Measurements from ENCODE around the gene CPED1. TPM values are rescaled to one million over a fixed set of nuclear protein-coding genes. Genes with fewer than 3 reads are reported as not detected.
A peak's percentile ranks its signal among the peaks of the same experiment; 100 is the strongest.

The CPED1 gene
- total RNA-seq (2014; rRNA removed; shearing (Covaris generic)): 4.9 and 6.2 TPM in 2 replicates
- 2.2 and 3.0 TPM in 2 replicates for polyA plus RNA-seq (2015; cell fraction: cytosol; rRNA removed)
- 1.8 and 2.5 TPM in 2 replicates for polyA plus RNA-seq (2015; cell fraction: nucleus; rRNA removed)

- peak; percentile 61 for DNase-seq (ENCODE audit: low read depth, low spot score)
- in situ Hi-C loops (cut with HindIII; ENCODE audit: low pct_unique_long_range_greater_than_20kb, low sequenced_read_pairs): no loop called here
Observed at GRCh38 chr7:120988591-120989256, at the start of gene CPED1. Gene CPED1, plus strand, starts transcription at chr7:120988711. Its CDS starts 911 bp downstream, at chr7:120989622.

DNA sequence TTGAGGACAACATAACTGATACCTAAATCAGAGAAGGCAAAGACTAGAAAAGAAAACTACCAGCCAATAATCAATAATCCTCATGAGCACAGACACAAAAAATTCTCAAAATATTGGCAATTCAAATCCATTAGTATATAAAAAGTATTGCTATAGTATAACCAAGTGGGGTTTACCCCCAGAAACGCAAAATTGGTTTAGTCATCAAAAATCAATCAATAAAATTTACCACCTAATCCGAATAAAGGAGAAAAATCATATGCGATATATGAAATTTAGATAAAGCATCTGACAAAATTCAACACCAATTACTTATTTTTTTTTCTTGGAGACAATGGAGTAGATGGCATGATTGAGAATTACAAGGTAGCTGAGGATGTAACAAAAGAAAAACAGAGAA, 49.2 kb upstream of the CPED1 start:
- DNase-seq (ENCODE audit: low read depth, low spot score): no peak
- in situ Hi-C loops (cut with HindIII; ENCODE audit: low pct_unique_long_range_greater_than_20kb, low sequenced_read_pairs): no loop called here

DNA sequence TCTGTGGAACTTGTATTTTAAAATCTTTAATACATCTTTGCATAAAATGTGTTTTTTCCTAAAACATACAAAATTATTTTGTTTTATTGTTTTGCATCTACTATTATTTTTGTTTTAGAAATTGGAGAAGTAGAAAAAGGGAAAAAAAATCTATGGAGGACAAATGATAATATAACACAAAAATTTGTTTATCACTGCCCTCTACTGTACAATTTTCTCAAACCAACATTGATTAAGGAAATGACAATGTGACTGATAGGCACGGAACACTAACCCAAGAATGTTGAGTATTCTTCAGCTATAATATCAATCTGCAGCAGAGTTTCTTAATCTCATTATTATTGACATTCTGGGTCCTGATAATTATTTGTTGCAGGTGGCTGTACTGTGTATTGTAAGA, 47.4 kb upstream of the CPED1 start:
- in situ Hi-C loops (cut with HindIII; ENCODE audit: low pct_unique_long_range_greater_than_20kb, low sequenced_read_pairs): no loop called here
- peak; percentile 59 for DNase-seq (ENCODE audit: low read depth, low spot score)

DNA sequence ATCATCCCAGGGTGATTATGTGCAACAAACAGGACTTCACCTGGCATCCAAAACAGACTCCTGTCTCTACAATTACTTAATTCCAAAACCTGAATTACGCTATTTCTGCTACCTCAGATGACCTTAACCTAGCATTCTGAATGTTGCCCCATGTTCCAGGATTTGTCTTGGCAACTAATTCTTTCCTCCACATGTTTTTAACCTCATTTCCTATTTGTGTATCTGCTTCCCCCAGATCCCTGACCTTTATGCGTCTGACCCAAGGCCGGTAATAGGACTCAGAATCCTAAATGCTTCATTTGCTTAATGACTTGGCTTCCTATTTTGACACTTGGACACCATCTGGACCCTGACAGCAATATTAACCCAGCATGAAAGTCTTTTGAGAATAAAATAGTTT, 46.7 kb upstream of the CPED1 start:
- in situ Hi-C loops (cut with HindIII; ENCODE audit: low pct_unique_long_range_greater_than_20kb, low sequenced_read_pairs): no loop called here
- no peak for DNase-seq (ENCODE audit: low read depth, low spot score)

- DNase-seq (ENCODE audit: low read depth, low spot score): no peak
- in situ Hi-C loops (cut with HindIII; ENCODE audit: low pct_unique_long_range_greater_than_20kb, low sequenced_read_pairs): no loop called here
Observed at GRCh38 chr7:120942861-120943260, 45.6 kb upstream of the CPED1 start.

GRCh38 chr7:120944826-120945562, 43.5 kb upstream of the CPED1 start:
- in situ Hi-C loops (cut with HindIII; ENCODE audit: low pct_unique_long_range_greater_than_20kb, low sequenced_read_pairs): no loop called here
- DNase-seq (ENCODE audit: low read depth, low spot score): peak; percentile 8

DNA sequence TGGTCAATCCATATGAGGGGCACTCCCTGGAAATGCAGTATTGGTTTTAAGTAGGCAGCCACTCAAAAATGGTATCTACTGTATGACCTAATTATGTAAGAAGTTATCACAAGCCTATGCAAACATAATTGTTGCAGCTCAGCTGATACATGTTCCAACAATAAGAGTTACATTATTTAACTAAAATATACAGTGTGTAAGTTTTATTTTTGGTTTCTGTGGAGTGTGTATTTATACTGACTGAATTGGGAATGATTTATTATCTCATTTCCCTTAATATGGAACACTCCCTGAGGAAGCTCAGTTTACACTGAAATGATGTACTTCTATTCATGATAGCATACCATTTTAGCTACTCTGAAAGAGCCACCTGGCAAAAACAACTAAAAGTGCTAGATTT, 40.5 kb upstream of the CPED1 start:
- in situ Hi-C loops (cut with HindIII; ENCODE audit: low pct_unique_long_range_greater_than_20kb, low sequenced_read_pairs): no loop called here
- DNase-seq (ENCODE audit: low read depth, low spot score): no peak

GRCh38 chr7:120949393-120949911, 39.1 kb upstream of the CPED1 start:
- in situ Hi-C loops (cut with HindIII; ENCODE audit: low pct_unique_long_range_greater_than_20kb, low sequenced_read_pairs): no loop called here

GRCh38 chr7:120949998-120950538, 38.4 kb upstream of the CPED1 start:
- in situ Hi-C loops (cut with HindIII; ENCODE audit: low pct_unique_long_range_greater_than_20kb, low sequenced_read_pairs): no loop called here
- DNase-seq (ENCODE audit: low read depth, low spot score): no peak

More at GRCh38 chr7:120949393-120949911, 39.1 kb upstream of the CPED1 start:
- no peak for DNase-seq (ENCODE audit: low read depth, low spot score)

DNA sequence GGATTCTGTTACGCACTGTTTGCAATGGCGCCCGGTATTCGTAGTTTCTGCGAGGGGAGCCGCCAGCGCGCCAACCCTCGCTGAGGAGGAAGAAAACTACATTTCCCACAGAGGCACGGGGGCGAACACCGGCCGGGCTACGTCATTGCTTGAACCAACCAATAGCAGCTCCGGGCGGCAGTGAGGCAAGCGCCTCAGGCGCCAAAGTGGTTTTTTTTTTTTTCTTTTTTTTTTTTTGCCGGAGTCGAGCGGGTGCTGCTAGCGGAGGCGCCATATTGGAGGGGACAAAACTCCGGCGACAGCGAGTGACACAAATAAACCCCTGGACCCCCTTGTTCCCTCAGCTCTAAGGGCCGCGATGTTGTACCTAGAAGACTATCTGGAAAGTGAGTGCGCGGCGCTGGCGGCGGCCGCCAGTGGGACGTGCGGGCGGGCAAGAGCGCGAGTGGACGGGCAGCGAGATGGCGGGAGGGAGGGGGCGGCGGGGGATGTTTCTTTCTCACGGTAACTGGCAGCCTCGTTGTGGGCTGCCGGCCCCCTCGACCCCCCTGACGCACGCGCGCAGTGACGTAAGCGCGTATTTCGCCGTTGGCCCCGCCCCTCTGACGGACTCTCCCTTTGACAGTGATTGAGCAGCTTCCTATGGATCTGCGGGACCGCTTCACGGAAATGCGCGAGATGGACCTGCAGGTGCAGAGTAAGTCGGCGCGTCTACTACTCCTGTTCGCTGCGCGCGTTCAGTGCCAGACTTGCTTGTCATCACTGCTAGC, 37.8 kb upstream of the CPED1 start, which contains the start of gene ING3:
Gene ING3 (plus strand): TSS at position 239 of the 770 bp plus-strand sequence. CDS start 120 bp downstream, at position 359.
- in situ Hi-C loops (cut with HindIII; ENCODE audit: low pct_unique_long_range_greater_than_20kb, low sequenced_read_pairs): no loop called here
- DNase-seq (ENCODE audit: low read depth, low spot score): peak; percentile 99

DNA sequence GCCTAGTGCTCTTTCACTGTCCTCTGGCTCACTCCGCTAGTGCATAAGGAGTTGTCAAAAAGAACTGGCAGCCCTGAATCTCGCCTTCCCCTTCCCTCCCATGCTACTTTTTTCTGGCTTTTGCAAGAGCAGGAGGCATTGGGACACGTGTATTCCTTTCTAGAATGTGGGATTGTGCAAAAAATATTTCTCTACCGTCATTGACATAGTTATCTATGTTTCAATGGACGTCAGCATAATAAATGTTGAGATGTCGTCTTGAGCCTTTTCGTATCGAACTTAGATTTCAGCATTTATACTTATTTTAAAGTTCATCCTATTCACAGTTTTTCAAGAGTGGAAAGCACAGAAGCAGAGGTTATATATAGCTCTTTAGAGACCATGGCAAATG, 37.2 kb upstream of the CPED1 start:
- in situ Hi-C loops (cut with HindIII; ENCODE audit: low pct_unique_long_range_greater_than_20kb, low sequenced_read_pairs): no loop called here
- DNase-seq (ENCODE audit: low read depth, low spot score): no peak

- no peak for DNase-seq (ENCODE audit: low read depth, low spot score)
- in situ Hi-C loops (cut with HindIII; ENCODE audit: low pct_unique_long_range_greater_than_20kb, low sequenced_read_pairs): no loop called here
Observed at GRCh38 chr7:120951826-120952225, 36.7 kb upstream of the CPED1 start.

DNA sequence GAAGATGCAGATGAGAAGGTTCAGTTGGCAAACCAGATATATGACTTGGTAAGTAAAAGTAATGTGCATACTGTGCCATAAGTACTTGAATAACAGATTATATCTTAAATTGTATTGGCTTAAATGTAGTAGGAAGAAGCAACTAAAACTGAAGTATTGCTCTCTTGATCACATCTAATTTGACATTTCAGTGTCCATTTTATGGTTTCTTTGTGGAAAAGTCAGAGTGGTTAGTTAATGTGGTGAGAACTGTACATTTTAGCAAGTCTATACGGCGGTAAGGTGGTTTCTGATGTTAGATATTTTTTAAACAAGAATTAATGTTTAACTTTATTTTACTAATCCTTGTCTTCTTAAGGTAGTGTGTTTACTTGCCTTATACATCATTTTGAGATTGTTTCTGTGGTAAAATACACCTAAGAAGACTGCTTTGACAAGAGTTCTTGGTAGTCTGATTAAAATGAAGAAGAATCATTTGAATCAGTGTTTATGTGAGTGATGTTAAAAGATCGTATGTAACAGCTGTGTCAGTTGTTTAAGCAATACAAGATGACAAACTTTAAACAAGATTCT, 32.8 kb upstream of the CPED1 start:
- no peak for DNase-seq (ENCODE audit: low read depth, low spot score)
- in situ Hi-C loops (cut with HindIII; ENCODE audit: low pct_unique_long_range_greater_than_20kb, low sequenced_read_pairs): no loop called here

DNA sequence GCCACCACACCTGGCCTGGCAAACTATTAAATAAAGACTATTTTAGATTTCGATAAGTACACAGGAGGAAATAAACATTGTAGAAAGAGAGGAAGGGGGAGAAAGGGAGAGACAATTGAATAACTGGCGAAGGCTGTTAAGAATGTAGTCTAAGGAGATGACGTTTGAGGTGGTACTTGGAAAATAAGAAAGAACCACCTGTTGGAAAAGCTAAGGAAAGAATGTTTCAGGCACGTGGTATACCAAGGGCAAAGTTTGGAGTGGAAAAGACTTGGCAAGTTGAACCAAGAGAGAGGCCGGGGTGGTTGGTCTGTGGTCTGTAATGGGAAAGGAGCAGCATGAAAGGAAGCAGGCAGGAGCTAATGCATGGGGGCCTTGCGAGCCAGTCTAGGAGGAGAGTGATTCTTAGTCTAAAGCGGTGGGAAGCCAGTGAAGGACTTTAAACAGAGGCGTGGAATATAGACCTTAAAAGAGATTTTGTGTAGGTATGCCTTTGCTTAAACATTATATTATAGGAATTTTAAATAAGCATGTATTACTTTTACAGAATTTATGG, 28.5 kb upstream of the CPED1 start:
- in situ Hi-C loops (cut with HindIII; ENCODE audit: low pct_unique_long_range_greater_than_20kb, low sequenced_read_pairs): no loop called here
- no peak for DNase-seq (ENCODE audit: low read depth, low spot score)

DNA sequence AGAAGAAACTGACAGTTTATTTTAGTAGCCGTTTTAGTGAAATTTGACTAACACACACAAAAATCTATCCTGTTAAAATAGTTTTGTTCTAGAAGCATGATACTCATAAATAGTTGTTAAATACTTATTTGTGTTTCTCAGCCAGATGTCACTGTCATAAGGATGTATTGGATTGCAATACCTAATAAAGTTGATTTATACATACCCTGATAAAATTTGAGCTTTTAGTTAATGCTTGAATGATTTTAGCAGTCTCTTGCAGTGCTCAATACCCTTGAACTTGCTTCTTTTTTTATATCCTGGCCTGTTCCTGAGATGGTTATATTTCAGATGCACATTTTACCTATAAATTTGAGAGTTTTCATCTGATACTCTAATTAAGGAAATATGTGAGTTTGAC, 27.8 kb upstream of the CPED1 start:
- no peak for DNase-seq (ENCODE audit: low read depth, low spot score)
- in situ Hi-C loops (cut with HindIII; ENCODE audit: low pct_unique_long_range_greater_than_20kb, low sequenced_read_pairs): no loop called here

- in situ Hi-C loops (cut with HindIII; ENCODE audit: low pct_unique_long_range_greater_than_20kb, low sequenced_read_pairs): no loop called here
- DNase-seq (ENCODE audit: low read depth, low spot score): no peak
Observed at GRCh38 chr7:120961638-120962173, 26.8 kb upstream of the CPED1 start.

DNA sequence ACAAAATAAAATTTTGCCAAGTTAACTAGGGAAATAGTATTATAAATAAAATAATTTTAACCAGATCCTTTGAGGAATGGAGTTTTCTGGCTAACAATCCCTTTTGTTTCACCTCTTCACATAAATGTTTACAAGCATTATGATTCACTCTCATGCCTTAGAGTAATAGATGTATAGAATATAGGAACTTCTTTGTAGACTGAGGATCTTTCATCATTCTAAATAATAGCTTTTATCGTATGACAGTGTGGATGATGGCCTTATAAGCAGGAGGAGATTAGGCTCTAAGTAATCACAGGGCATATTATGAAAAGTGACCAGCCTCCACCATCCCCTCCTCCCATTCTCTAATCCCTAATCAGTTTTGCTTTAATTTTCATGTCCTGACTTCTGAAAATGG, 24.4 kb upstream of the CPED1 start:
- in situ Hi-C loops (cut with HindIII; ENCODE audit: low pct_unique_long_range_greater_than_20kb, low sequenced_read_pairs): no loop called here
- peak; percentile 72 for DNase-seq (ENCODE audit: low read depth, low spot score)
